ENCODE data around the gene COL1A1.

Gene COL1A1

GRCh38 chr17:50194934-50195865 is 6.2 kb downstream of the COL1A1 start:
- DNase-seq (ENCODE audit: low read depth) = peak; percentile 60
- peak; percentile 37 for TF ChIP-seq CTCF (conservative IDR thresholded peaks at IDR 0.05; ENCODE audit: control insufficient read depth, insufficient read depth, low read depth, low read length)
- H3K4me3 ChIP-seq (ENCODE audit: control insufficient read depth, low read depth, low read length) = peak overlapping the region; percentile 100

- peak; percentile 39 for DNase-seq (ENCODE audit: low read depth)
- H3K4me3 ChIP-seq (ENCODE audit: control insufficient read depth, low read depth, low read length) = peak overlapping the region; percentile 2
- no peak for TF ChIP-seq CTCF (conservative IDR thresholded peaks at IDR 0.05; ENCODE audit: control insufficient read depth, insufficient read depth, low read depth, low read length)
Measured at GRCh38 chr17:50194140-50194933, 7.1 kb downstream of the COL1A1 start.

GRCh38 chr17:50192618-50193291 is 8.7 kb downstream of the COL1A1 start:
- H3K4me3 ChIP-seq (ENCODE audit: control insufficient read depth, low read depth, low read length) = no peak overlapping the region
- peak; percentile 11 for DNase-seq (ENCODE audit: low read depth)
- TF ChIP-seq CTCF (conservative IDR thresholded peaks at IDR 0.05; ENCODE audit: control insufficient read depth, insufficient read depth, low read depth, low read length) = no peak

GRCh38 chr17:50192144-50192617 is 9.2 kb downstream of the COL1A1 start:
- H3K4me3 ChIP-seq (ENCODE audit: control insufficient read depth, low read depth, low read length) = no peak overlapping the region
- TF ChIP-seq CTCF (conservative IDR thresholded peaks at IDR 0.05; ENCODE audit: control insufficient read depth, insufficient read depth, low read depth, low read length) = no peak
- peak; percentile 15 for DNase-seq (ENCODE audit: low read depth)

DNA sequence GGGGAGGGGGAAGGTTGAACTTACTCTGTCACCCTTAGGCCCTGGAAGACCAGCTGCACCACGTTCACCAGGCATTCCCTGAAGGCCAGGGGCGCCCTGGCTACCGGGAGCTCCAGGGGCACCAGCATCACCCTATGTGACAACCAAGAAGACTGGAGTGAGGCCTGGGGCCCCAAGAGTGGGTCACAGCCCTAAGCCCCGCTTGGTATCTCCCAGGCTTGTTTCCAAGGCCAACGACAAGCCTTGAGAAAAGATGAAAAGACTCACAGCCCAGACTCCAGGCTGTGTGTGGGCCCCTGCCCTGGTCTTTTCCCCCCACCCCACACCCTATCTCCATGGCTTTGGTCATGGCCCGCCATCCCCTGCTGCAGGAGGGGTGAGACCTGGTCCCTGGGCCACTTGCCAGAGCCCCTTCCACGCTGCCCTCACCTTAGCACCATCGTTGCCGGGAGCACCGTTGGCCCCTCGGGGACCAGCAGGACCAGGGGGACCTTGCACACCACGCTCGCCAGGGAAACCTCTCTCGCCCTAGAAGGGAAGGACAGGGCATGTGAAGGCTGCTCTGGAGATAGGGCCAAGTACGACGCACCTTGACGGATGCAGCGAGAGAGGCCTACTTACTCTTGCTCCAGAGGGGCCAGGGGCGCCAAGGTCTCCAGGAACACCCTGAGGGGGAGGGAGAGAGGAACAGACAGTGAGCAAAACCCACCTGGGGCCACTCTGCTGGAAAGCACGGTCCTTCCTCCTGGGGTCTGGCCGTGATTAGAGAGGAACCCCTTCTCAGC is 9.9 kb downstream of the COL1A1 start:
- no peak overlapping the region for H3K4me3 ChIP-seq (ENCODE audit: control insufficient read depth, low read depth, low read length)
- DNase-seq (ENCODE audit: low read depth) = peak; percentile 20

More for the DNA sequence above, 9.9 kb downstream of the COL1A1 start:
- TF ChIP-seq CTCF (conservative IDR thresholded peaks at IDR 0.05; ENCODE audit: control insufficient read depth, insufficient read depth, low read depth, low read length) = no peak
